ENCODE measurements around the gene DOCK10.

The DOCK10 gene

DNA sequence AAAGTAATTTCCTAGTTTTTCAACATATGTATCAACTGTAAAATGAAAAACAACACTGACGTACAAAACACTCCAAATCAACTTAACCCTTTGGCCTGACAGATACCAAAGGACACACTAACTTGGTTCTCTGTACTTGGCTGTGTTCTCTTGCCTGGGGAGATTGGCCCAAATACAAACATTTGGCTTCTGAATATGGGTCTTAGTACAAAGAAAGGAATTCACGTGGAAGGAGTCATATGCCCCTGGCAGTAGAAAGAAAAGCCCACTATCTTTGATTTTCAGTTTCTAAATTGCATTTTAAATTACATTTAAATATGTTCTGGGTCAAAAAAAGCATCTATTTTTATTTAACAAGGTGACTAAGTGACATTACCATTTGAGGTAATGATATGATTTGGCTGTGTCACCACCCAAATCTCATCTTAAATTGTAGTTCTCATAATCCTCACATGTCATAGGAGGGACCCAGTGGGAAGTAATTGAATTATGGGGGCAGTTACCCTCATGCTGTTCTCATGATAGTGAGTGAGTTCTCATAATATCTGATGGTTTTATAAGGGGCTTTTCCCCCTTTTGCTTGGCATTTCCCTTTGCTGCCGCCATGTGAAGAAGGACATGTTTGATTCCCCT is 172.6 kb downstream of the DOCK10 start:
- no peak for DNase-seq

DNA sequence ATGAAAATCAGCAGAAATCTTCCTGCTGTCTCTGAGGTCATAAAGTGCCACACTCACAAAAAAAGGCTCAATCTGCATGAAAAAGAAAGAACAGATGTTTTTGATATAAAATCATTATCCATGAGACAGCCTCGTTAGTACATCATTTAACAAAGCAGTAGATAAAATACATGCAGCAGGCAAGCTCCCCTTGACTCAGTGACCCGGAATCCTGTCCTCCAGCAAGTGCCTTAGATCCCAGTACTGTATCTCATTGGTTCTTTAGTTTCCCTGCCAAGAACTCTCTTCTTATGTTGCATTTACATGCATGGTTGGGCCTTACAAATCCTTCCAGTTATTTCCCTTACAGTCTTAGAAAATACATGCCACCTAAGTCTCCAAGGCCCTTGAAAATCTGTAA is 177.3 kb downstream of the DOCK10 start:
- DNase-seq: no peak

DNA sequence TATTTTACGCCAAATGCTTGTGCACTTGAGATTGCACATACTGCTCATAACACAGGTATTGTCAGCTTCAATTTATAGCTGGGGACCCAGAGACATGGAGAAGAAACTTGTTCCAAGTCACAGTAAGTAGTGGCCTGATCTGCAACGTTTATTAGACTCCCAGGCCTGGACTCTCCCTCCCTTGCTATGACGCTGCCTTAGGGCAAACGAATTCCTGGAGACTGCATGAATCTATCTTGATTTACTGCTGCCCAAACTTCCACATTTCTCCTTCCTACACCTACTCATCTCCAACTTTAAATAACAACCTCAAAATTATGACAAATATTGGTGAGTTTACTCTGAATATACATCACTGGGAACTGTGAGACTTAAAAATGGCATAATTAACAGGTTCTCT is 181.0 kb downstream of the DOCK10 start:
- DNase-seq: no peak

DNA sequence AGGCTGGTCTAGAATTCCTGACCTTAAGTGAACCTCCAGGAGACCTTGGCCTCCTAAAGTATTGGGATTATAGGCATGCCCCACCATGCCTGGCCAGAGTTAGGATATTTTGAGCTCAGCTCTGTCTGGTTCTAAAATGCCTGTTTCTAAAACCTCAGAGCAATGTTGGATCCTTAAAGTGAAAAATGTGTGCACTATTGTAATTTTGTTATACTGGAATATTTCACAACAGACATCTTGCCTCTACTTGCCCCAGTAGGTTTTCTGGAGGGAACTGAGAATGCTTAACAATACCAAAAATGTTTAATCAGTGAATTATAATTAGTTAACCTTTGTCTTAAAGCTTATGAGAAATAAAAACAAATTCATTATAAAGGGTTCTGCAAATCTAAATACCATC is 181.5 kb downstream of the DOCK10 start:
- no peak for DNase-seq

DNA sequence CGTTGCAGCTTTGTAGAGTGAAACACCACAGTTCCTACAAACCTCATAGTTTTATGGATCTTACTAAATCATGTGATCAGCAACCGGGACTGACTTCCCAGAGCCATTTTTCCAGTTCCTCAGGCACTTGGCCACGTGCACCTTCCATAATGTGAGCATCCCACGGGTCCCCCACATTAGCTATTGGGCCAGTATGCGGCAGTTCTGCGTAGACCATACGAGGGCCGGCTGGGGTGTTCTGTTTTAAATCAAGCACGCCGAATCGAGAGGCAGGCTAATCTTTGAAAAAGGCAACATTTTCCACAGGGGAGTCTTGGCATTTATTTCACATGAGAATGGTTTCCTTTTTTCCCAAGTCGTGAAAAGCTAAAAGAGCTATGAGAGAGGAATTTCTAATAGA is 190.5 kb downstream of the DOCK10 start:
- no peak for DNase-seq

DNA sequence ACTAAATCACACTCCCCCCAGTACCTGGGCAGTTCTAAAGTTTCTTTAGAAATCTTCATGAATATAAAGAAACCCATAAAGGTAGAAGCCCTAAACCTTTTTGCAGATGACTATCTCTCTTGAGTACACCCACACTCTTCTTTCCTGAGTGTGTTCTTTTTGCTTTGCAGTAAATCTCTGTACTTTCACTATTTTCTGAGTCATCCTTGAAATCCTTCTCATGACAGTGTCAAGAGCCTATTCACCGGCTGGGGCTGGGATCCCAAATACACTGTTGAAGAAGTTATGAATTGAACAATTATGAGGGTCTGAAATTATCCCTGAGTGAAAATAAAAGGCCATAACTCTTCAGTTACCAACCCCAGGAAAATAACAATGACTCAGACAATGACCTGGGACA is 192.2 kb downstream of the DOCK10 start:
- no peak for DNase-seq

DNA sequence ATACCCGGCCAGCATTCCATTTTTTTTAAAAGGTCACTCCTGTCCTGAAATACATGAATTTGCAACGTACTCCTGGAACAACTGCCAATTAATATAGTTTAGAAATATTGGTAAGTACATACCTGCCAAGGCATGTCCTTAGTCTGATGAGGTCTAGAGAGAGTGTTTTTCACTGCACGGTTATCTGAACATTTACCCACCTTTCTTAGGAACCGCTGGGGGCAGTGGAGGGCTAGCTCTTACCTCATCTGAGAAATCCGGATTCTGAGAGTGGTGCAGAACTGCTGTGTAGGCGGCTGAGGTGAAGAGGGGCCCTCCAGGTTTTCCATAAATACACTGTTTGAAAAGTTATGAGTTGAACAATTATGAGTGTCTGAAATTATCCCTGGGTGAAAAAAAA is 193.0 kb downstream of the DOCK10 start:
- DNase-seq: no peak

DNA sequence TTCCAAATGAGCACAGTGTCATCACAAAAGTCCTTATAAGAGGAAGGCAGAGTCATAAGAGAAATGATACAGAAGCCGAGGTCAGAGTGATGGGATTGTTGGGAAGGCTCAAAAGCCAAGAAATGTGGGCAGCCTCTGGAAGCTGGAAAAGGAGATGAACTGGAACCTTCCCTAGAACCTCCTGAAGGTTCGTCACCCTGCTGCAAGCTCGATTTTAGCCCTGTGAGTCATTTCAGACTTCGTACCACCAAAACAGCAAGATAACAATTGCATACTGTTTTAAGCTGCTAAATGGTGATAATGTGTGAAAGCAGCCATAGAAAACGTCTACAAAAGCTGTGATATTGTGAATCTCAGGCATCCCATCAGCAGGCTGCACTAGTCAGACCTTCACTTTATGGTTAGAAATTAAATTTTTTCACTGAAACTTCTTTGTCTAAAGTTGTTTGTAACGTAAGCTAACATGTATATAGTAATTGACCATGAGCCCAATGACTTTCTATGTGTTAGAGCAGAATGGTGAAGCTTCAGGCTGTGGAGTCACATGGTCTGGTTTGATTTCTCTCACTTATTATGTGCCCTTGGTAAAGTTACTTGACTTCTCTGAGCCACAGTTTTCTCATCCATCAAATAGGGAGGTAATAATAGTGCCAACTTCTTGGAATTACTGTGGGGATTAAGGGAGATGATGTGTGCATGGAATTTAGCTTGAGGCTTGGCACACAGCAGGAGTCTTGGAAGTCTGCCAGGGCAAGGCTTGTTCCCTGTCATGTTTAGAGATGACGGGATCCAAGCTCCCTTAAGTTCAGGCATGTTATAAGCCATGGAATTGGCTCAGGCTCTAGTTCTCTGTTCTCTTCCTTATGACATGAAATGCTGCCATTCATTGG is 194.1 kb downstream of the DOCK10 start:
- no peak for DNase-seq

DNA sequence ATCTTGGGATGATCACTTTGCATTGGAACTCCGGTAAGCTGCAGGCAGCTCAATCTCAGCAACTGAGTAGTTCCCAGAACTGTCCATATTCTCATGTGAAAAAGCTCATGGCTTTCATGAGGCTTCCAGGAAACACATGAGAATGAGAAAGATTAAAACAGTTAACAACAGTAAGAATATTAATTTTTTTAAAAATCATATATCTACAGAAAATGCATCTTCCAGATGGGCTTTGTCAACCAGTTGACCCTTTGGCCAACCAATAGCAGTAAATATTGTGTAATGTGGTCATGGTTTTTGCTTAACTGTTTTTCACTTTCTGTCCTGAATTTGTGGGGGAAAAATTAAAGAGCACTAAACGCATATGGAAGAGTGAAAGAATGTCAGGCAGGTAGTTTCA is 194.9 kb downstream of the DOCK10 start:
- no peak for DNase-seq

DNA sequence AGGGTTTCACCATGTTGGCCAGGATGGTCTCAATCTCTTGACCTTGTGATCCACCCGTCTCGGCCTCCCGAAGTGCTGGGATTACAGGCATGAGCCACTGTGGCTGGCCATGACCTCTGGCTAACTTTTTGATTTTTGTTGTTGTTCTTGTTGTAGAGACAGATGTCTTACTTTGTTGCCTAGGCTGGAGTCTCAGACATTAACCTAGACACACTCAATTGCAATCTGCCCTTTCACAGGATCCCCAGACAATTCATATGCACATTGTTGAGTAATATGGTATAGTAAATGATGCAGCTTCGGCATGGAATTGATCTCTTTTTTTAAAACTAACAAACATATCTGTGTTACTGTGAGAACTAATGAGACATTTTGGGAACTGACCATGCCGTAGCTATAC is 195.6 kb downstream of the DOCK10 start:
- DNase-seq: no peak

DNA sequence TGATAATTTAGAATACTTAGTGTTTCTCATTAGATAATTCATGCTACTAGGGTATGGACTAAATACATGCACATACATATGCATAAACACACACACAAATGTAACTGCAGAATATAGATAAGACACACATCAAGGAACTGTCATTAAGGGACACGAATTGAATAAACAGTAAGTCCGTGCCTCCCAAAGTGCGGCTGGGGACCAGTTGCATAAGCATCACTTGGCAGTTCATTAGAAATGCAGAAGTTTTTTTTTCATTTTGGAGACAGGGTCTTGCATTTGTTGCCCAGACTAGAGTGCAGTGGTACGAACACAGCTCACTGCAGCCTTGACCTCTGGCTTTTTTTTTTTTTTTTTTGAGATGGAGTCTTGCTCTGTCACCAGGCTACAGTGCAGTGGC is 196.1 kb downstream of the DOCK10 start:
- DNase-seq: no peak

DNA sequence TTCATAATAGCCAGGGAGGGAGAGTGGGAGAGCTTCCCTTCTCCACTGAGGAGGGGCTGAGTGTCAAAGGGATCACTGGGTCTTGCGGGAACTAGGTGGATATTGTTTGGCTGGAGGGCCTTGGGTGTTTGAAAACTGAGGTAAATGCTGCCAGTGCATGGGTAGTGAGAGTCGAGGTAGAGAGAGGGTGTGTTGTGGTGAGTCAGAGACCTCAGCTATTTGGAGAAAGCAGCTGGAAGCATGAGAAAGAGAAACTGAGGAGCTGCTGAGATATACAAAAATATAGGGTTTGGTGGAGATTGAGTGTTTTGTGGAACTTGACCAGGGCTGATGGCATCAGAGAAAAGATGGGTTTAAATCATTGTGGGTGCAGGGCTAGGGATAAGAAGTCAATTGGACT is 199.1 kb downstream of the DOCK10 start:
- DNase-seq: no peak

DNA sequence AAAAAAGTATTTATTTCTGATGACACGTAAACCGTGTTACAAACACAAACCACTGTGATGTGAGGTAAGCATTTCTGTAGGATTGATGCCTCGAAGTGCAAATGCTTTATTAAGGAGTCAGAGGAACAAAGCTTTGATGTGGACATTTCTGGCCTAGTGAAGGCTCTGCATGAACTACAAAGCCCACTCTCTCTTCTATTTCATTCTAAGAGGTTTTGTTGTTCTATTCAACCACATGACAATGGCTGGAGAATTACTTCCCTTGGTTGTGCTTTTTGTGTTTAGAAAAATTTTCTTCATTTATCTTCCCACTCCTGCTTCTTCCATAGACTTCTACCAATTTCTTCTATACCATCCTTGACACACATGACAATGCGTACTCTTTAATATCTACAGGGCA is 200.4 kb downstream of the DOCK10 start:
- DNase-seq: no peak

DNA sequence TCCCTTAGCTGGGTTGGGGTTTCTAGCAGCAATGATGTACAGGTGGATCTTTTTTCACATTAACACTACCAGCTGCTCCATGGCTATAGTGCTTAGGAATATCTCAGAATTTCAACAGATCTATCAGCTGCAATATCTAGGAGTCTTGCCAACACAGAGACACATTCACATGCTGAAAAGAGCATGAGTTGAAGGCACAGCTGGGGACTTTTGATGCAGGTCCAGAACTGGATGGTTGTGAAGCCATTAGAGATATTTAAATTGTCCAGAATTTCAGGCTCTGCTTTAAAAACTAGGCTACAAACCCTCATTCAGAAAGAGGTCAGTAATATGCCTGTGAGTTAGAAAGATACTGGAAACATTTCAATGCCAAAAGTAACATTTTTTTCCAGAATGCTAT is 203.9 kb downstream of the DOCK10 start:
- no peak for DNase-seq

DNA sequence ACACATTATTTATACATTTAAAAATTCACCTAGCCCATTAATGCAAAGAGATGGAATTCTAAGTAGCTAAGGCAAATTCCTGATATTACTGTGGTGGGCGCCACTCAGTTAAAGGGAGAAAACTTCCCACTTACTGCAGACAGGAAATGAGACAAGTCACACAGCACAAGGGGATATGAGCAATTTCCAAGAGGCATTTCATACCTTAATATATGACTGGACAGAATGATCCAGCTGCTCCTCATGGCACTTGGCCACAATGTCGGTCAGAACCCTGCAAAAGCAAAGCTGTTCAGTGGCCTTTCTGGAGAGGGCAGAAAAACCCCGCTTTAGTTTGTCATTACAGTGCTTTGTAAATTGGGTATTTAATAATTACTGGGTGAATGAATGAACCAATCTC is 204.7 kb downstream of the DOCK10 start:
- DNase-seq: no peak

DNA sequence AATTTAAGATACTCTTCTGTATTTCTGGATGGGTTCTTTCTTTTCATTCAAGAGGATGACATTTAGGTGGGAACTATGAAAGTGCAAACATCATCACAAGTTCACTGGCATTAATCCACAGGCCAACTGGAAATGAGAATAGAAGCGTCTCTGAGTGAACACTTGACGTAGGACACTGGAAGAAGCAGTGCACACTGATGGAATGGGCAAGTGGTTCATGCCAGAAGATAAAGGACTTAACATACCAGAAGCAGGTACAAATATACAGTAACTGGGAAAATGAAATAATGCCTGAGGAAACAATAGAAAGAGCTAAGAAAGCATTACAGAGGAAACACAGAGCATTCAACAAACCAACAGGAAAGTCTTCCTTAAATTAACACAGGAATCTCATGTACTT is 205.2 kb downstream of the DOCK10 start:
- DNase-seq: no peak

DNA sequence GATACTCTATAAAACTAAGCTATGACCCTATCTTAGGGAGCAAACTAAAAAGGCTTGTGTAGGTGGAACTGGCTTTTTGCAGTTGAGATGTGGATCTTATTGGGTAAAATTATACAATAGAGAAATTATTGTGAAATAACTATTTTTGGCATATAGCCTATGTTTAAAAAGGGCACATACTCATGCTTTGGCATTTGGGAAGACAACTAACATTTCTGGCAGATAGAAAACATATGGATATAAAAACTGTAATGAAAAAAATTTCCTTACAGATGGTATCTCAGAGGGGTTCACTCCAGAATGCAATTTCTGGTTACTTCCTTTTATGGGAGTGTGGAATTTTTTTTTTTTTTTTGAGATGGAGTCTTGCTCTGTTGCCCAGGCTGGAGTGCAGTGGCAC is 206.0 kb downstream of the DOCK10 start:
- no peak for DNase-seq

DNA sequence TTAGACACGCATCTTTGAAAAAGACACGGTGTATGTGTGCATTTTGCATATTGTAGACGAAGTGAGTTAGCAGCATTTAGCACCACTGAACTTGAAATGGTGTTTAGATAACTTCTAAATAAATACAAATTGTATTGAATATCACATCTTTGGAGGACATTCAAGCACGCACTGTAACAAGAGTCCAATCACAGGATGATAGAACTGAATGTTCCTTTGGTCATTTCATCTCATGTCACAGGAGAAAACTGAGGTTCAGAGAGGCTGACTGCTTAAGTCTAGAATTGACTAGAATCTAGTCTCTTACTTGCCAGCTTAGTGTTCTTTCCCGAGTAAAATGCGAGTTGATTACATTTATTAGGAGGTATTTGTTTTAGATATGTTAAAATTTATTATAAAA is 206.9 kb downstream of the DOCK10 start:
- DNase-seq: no peak

DNA sequence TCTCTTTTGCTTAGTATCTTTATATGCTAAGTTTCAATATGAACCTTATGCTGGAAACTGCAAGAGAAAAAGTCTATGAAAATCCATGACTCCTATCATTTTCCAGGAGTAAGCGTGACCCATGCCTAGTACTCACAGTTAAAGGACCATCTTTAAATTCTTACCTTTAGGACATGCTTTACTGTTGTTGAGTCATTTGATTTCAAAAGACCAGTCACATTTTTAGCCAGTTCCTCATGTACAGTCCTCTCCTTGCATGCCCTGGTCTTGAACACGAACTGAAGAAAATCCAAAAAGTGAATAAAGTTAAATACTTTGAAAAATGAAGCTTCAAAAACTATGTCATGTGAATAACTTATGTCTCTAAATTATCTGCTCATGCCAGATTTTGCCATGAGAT is 208.3 kb downstream of the DOCK10 start:
- no peak for DNase-seq

DNA sequence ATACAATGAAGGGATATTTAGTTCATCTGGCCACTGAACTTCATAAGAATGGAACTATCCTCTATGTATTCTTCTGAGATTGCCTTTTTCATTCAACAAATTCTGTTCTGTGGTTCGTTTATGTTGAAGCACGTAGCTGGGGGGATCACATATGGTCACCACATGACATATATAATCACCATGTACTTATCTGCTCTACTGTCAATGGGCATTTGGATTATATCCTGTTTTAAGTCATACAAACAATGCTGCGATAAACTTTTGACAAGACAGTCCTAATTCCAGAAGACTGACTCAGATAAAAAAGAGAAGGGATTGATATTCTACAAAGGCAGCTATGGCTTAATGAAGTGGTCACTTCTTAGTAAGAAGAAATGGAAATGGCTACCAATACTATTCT is 210.1 kb downstream of the DOCK10 start:
- DNase-seq: no peak

DNA sequence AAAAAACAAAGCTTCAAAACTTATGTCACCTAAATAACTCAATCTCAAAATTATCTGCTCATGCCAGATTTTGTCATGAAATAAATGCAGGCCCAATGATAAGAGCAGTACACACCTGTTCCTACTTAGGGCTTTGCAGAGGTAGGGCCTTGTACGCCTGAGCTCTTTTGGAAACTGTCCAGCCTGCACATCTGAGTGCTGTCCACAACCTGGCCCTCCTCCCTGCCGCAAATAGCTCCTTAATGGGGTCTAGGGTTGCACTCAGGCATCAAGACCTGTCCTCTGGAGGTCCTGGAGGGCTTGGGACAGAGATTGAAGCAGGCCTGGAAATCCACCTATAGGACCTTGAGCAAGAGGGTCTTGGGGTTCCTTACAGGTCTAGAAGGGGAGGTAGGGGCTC is 210.7 kb downstream of the DOCK10 start:
- DNase-seq: no peak

DNA sequence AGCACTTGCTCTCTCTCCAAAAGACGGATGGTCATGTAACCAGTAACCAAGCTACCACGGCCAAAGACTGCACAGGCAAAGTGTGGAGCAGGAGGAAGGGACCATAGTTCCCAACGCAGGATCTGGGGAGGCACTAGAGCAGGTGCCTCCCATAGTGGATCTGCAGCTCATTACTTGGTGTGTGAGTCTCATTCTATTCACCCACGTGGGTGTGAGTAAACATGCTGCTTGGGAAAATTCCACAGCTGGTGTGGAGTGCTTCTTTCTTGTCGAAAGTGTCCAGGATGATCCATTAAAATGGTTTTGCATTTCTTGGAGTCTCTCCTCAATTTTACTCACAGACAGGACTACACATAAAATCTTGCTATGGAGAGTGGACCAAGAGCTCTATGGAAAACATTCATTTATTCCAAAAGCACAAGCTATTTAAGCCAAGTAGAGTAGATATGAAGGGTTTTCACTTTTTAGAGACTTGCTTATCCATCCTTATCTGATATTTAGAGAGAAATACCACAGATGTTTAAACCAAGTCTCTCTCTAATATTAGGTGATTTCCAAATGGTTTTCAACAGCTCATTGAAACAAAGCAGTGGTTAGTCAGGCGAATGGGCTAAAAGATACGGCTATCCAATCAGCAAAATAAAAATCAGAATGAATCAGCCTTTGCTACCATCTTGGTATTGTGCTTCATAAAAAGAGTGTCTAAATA is 221.8 kb downstream of the DOCK10 start:
- DNase-seq: no peak

DNA sequence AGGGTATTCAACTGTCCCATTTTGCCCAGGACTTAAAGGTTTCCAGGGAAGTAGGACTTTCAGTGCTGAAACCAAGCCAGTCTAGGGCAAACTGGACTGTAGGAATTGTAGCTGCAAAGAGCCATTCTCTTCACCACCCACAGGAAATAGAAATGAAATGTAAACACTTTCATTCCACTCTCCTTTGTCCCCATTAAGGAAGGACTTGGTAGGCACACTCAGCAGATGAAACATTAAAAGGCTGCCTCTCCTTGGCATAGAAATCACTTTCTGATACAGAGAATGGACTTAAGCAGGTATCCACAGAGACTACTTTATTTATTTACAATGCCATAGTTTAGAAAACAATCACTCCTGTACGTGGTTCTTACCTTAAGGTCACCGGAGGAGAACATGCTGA is 223.2 kb downstream of the DOCK10 start:
- DNase-seq: no peak

DNA sequence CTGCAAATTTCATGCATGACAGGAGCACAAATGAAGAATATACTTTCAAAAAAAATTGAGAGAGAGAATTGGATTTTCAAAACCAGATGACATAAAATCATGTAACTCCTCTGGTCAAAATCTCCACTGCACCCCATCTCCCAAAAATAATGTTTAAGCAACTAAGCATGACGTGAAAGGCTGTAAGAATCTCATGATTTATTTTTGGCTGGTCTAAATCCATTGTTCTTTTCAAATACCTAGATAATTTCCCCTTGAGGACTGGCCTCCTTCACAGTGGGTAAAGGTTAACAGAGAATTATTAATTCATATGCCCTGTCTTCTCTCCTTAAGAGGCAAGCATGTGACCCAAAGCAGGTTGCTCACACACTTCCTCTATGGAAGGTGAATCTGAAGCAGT is 224.6 kb downstream of the DOCK10 start:
- DNase-seq: no peak
